Measurements from ENCODE around the gene UBE2J1.
"Not testable (repeated sequence)": the region's sequence is repeated elsewhere in the genome, so short reads cannot be mapped to it uniquely, and the experiment has no call there.

Gene UBE2J1, protein sequence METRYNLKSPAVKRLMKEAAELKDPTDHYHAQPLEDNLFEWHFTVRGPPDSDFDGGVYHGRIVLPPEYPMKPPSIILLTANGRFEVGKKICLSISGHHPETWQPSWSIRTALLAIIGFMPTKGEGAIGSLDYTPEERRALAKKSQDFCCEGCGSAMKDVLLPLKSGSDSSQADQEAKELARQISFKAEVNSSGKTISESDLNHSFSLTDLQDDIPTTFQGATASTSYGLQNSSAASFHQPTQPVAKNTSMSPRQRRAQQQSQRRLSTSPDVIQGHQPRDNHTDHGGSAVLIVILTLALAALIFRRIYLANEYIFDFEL

DNA sequence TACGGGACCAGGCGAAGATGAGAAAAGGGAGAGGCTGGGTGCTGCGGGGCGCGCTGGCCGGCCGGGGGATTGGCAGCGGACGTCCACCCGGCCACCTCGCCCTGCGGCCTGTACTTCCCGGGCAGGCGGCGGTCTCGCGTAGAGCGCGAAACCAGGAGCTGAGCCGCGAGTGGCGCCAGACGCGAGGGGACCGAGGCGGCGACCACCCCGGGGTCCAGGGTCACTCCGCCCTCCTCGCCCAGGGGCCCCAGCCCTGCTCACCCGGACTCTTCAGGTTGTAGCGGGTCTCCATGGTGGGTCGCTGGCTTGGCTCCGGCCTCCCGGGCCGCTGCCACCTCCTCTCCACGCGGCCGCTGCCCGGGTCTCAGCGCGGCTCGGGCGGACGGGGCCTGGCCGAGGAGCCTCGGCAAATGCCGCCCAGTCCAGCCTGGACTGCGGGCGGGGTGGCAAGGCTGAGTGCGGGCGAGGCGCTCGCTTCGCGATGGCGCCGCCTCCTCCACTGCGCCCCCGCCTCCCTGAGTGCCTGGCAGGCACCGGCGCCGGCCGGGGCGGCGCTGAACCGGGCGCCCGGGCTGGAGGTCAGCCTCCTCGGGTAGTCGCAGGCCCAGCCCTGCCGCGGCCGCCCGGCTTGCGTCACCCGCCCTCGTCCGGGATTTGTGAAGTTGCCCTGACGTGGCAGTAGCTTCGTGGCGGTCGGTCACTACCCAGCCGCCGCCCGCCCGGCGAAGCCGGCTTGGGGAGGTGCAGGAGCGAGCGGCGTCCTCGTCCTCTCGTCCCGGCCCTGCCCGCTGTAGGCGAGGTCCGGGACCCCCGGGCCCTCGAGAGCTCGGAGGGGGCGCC is at the start of gene UBE2J1:
Gene UBE2J1, minus strand, starts transcription at position 445 of the 840 bp plus-strand sequence. Its CDS starts 153 bp downstream, at position 292.
- peak; percentile 96 for DNase-seq

- DNase-seq: no peak
Measured at GRCh38 chr6:89400912-89401399, 48.4 kb upstream of the UBE2J1 start.

- no peak for DNase-seq
Measured at GRCh38 chr6:89400050-89400449, 47.5 kb upstream of the UBE2J1 start.

GRCh38 chr6:89398762-89399525 is 46.4 kb upstream of the UBE2J1 start:
- DNase-seq: no peak

DNA sequence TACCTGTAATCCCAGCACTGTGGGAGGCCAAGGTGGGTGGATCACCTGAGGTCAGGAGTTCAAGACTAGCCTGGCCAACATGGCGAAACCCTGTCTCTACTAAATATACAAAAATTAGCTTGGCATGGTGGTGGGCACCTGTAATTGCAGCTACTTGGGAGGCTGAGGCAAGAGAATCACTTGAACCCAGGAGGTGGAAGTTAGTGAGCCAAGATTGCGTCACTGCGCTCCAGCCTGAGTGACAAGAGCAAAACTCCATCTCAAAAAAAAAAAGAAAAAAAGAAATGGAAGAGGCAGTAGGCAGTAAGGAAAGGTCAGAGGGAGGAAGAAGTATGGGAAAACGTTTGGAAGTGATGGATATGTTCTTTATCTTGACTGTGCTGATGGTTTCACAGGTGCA is 45.4 kb upstream of the UBE2J1 start:
- not testable (repeated sequence) for DNase-seq

DNA sequence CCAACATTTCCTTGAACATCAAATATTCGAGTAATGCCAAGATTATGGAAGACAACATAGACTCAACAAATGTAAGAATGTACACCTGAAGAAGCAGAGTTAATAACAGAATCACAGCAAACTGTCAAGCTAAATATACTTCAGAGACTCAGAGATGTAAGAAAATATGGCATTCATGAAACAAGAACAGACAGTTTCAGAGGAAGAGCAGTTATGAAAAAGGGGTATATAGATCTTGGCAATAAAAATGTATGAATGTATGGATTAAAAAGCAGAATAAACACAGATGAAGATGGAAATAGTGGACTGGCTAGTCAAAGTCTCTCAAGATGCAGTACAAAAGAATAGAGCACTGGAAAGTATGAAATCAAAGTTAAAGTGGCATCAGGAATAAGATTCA is 41.1 kb upstream of the UBE2J1 start:
- no peak for DNase-seq

DNA sequence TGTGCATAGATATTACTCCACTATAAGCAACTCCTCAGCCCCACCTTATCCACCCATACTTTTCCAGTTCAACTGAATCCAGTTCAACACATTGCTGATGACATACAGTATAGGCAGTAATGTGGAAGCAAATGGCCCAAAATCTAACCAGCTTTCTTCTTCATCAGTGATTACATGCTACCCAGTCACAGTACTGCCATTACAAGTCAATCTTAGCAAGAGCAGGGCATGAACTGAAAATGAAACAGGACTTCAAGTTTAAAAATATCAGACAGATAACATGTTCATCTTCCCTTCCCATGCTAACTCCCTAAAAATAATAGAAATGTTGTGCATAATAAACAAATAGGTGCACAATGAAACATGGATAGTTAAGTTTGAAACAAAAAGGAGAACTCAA is 40.3 kb upstream of the UBE2J1 start:
- no peak for DNase-seq

GRCh38 chr6:89388846-89389245 is 36.3 kb upstream of the UBE2J1 start:
- no peak for DNase-seq

- no peak for DNase-seq
Measured at GRCh38 chr6:89387516-89388201, 35.1 kb upstream of the UBE2J1 start.

GRCh38 chr6:89386917-89387491 is 34.5 kb upstream of the UBE2J1 start:
- no peak for DNase-seq

DNA sequence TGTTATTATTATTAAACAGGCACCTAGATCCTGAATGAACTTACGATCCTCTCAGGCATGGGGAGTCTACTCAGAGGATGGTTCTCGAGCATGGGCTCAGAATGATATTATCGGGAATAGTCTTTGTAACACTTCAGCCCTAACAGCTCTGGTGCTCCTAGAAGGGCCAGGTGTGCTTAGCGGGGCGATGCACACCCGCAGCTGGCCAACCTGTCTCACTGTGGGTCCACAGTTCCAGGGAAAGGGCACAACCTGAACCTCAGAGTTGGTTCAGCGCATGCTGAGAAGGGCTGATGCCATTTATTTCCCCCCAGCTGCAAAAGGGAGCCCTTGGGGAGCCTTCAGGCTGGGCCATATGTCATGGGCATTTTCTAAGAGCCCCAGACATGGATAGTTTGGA is 33.3 kb upstream of the UBE2J1 start:
- no peak for DNase-seq

DNA sequence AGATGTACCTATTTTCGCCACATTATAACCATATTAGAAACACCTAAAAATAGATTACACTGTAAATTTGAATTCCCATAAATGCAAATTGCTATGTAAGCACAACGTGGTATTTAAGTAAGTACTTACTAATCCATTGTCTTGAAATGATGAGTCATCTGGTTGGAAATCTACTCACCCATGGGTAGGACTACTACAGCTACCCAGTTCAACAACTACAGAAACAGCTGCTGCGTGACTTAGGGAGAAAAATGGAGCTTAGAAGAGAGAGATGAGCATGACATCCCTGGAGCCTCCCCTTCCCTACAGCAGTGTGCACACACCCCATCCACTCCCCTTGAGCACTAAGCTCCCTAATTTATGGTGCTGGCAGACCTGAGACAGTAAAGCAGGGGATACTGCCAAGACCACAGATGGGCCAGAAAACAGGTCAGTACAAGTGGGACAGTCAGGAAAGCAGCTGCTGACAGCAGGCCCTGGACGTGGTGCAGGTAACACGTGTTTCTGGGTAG is 32.7 kb upstream of the UBE2J1 start:
- DNase-seq: peak; percentile 55

GRCh38 chr6:89381031-89381430 is 28.5 kb upstream of the UBE2J1 start:
- no peak for DNase-seq

DNA sequence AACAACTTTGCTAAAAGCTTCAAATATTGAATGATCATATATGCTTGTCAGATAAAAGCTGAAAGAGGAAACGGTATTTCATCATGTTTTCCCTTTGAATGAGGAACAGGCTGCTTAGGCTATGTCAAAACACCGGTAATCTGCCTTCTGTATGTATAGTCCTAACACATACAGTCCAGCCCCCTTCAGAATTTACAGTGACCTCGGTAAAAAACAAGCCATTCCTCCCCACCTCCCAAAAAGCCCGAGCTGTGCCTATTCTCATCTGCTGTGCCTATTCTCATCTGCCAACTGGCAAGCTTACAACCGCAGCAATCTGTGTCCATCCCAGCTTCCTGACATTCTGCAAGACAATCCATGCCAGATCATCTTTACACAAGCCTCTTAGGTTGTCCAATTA is 26.8 kb upstream of the UBE2J1 start:
- DNase-seq: no peak

DNA sequence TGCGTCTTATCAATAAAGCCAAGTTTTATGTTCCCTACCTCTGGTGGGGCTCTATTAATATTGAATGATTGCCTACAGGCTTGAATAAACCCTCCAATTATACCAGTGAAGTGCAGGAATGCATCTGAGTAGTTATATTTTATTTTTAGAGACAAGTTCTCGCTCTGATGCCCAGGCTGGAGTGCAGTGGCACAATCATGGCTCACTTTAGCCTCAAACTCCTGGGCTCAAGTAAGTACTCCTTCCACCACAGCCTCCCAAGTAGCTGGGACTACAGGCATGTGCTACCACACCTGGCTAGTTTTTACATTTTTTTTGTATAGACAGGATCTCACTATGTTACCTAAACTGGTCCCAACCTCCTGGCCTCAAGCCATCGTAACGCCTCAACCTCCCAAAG is 26.1 kb upstream of the UBE2J1 start:
- no peak for DNase-seq

DNA sequence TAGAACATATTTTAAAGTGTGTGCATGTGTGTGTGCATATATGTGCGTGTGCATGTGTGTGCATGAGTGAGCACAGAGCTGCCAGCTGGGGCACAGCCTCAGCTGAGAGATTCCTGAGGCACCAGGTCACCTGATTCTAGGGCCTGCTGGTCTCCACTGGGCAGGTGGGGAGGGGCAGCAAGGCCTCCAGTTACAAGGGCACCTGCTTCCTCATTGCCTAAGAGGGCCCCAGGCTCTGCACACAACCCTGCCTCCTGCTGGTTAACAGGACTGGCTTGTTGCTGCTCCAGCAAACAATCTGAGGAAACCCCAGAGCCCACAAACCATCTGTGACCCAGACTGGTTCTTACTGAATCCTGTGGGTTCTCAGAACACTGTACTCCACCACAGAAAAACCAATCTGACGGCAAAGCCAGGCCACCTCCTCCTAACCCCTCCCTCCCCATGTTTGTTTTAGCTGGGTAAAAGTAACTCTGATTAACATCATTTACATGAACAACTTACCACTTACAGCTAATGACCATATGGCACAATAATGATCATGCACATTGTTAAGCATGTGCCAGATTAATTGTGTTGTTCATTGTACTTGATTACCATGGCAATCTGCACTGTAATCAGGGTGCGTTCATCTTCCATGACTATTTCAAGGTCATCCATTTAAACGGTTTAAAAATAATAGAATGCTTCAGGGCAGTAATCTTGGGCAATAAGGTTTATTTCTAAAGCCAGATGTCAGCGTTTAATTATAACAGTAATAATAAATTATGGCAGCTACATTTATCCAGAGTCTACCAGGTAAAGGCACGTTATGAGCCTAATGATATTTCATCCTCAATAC is 23.1 kb upstream of the UBE2J1 start:
- DNase-seq: peak; percentile 66

DNA sequence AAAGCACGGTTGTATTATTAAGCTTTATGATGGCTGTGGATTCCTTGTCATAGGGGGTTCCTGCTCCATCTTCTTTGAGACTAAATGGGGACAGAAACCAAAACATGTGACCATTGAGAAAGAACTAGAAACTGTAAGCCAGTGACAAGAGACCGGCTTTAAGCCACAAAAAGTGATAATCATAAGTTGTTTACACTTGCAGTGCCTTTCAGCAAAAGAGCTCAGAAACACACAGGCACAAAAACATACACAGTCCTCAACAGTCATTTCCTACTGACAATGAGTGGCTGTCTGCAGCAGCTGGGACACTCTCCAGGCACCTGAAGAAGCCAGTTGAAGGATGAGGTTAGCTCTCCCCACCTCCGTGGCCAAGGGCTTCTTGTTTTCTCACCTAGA is 20.0 kb upstream of the UBE2J1 start:
- no peak for DNase-seq

- DNase-seq: peak; percentile 69
Measured at GRCh38 chr6:89371849-89372505, 19.5 kb upstream of the UBE2J1 start.

DNA sequence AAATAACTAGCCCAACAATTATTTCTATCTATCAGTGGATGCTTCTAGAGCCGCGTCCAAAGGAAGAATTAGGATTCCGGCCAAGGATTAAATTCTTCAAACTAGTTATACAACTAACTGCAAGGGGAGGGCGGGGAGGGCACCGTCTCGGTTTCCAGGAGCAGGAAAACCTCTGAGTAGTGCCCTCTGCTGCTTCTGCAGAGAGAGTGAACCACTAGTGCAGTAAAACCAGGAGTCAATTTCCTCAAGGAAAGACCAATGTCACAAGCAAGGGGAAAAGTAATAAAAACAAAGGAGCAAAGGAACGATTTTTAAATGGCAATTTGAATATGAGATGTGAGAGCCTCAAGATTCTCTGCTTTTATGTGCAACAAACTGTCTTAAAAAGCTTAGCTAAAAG is 16.5 kb upstream of the UBE2J1 start:
- DNase-seq: peak; percentile 52

DNA sequence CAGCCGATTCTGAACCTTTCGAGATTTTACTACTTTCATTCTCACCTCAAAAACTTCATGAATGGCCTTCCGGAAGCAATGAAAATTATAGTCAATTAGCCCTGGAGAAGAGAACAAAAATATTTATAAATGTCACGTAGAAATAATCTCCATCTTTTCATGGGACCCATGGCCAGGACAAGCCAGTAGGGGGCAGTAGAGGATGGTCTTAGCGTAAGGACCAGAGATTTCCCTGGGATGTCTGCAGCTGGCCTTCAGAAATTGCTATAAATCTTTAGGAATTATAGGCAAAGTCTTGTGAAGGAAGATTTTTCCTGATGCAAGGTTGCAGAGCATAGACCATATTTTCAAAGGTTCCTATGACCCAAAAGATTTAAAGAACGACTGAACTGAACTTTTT is 15.6 kb upstream of the UBE2J1 start:
- peak; percentile 45 for DNase-seq

GRCh38 chr6:89364586-89364985 is 12.1 kb upstream of the UBE2J1 start:
- no peak for DNase-seq

All from femur (tissue), 1 donor.